GM12878 (cell line): ENCODE data around the gene CTSO.

Source experiments
- BRCA1 ChIP-seq: IDR thresholded peaks from 2 replicates; pipeline ENCODE4 v1.6.1; 2011; ENCODE audit warnings: low read depth, low read length, improper control_type of control experiment
- CEBPB ChIP-seq, 2 experiments: fragments of 150-350 bp in 1 of 2; IDR thresholded peaks; 2 replicates each; pipeline ENCODE4 v1.6.1; 2012 to 2014; ENCODE audit warnings: low read depth in 2 of 2, low read length in 2 of 2, borderline replicate concordance in 1 of 2, inconsistent platforms in 1 of 2
- REST ChIP-seq: IDR thresholded peaks from 2 replicates; pipeline ENCODE4 v1.6.1; 2012; ENCODE audit warnings: mild to moderate bottlenecking, low read depth, low read length
- ZZZ3 ChIP-seq: IDR thresholded peaks from 2 replicates; pipeline ENCODE4 v1.6.1; 2011; ENCODE audit warnings: low read depth; ENCODE audit not compliant: control insufficient read depth, insufficient read length

- TF ChIP-seq CEBPB (IDR thresholded peaks at IDR 0.05; ENCODE audit: borderline replicate concordance in 1 of 2, low read depth in 2 of 2, low read length in 2 of 2) (no peak), REST (no peak), ZZZ3 (no peak), BRCA1 (no peak)
Observed at GRCh38 chr4:155950461-155950860, 3.2 kb downstream of the CTSO start.
